NCI-H2029 (cell line): ENCODE results near the gene KRTAP25-1.

ENCODE experiments used
- DNase-seq: peaks from one replicate; lab custom pipeline; 2025; lab: John Stamatoyannopoulos, UW

The KRTAP25-1 gene, protein sequence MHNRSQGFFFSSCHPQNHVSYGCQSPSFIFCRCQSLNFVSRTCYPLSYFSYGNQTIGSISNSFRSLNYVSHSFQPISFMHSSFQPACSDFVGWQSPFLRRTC

GRCh38 chr21:30289215-30289614 lies at the start of gene KRTAP25-1:
Gene KRTAP25-1 (minus strand): TSS chr21:30289514. CDS start chr21:30289490, 24 bp downstream.
- no peak for DNase-seq

GRCh38 chr21:30338717-30339116 lies 49.4 kb upstream of the KRTAP25-1 start:
- DNase-seq, result no peak

DNA sequence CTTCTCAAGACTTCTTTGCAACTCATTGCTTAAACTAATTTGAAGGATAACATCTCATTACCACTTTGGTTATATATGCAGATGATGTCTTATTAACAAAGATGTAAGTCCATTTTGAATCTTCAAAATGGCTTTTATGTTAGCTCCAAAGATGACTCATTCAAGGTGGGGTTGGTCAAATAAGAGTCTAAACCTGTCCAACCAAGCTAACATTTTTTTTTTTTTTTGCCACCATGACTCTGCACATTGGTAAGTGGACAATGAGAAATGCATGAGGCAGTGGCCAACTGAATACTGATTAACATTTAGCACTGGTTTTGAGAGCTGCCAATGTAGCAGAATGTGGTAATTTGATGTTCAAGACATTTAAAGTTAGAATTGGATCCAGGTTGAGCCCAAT lies 48.5 kb upstream of the KRTAP25-1 start:
- no peak for DNase-seq

GRCh38 chr21:30337276-30337744 lies 48.0 kb upstream of the KRTAP25-1 start, which contains the start of gene KRTAP27-1:
Gene KRTAP27-1 (minus strand): TSS chr21:30337694. CDS start chr21:30337668, 26 bp downstream.
- no peak for DNase-seq

DNA sequence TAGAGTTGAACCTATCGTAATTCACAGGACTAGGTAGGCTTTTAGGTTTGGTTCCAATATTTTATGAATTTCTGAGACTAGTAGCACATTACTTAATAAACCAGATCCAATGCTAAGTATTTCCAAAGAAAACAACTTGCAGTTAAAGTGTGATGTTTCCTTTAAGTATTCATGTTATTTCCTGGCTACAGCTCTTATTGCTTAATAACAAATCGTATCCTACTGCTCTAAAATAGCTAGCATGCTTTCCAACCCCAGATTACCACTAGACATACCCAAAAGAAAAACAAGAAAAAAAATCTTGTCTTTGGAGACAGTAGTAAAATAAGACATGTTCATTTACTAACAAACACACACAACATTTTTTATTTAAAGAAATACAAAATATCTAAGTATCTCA lies 47.3 kb upstream of the KRTAP25-1 start:
- no peak for DNase-seq

DNA sequence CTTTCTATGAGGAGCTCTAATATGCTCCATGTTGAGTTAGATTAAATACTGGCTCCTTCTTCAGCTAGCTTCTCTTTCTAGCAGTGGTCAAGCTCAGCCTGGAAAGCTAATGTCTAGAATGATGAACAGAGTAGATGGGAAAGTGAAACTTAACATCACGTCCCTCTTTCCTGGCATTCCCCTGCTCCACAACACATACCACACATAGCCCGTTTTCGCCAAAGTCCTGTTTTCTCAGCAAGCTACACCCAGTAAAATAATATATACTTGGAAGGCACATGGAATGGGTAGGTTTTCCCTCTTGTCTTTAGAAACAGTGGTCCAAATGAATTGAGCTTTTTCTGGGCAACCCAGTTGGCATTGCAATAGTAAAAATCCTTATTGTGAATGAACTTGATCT lies 44.4 kb upstream of the KRTAP25-1 start:
- no peak for DNase-seq

DNA sequence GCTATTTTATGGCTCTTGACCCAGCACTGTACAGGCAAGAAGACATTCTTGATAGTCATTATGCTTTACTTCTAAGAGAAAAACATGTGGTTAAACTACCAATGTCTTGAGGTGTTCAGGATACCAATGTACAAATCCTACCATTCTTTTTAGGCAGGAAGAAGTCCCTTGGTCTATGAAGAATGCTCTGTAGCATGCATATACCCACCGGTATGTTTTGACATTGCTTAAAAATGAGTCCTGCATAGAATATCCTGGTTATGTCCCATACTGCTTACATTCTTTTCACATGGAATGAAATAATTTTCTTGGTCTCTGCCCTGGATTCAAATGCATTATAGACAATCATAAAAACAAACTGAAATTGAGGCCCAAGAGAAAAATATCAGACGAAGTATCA lies 43.4 kb upstream of the KRTAP25-1 start:
- DNase-seq, result no peak

- DNase-seq, result no peak
These were observed 40.0 kb upstream of the KRTAP25-1 start for GRCh38 chr21:30329203-30329875.

DNA sequence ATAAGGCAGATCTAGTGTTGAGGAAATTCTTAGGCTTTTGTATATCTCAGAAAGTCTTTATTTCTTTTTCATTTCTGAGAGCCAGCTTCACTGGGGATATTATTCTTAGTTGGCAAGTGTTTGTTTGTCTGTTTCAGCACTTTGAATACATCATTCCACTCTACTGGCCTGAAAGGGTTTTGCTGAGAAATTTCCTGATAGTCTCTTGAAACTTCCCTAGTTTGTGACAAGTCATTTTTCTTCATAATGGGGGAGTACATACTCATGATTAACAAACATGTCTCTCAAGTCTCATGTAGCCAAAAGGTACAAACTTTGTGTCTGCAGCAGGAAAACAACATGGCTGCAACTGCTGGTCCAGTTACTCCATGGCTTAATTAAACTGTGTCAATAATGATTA lies 37.1 kb upstream of the KRTAP25-1 start:
- DNase-seq, result no peak

DNA sequence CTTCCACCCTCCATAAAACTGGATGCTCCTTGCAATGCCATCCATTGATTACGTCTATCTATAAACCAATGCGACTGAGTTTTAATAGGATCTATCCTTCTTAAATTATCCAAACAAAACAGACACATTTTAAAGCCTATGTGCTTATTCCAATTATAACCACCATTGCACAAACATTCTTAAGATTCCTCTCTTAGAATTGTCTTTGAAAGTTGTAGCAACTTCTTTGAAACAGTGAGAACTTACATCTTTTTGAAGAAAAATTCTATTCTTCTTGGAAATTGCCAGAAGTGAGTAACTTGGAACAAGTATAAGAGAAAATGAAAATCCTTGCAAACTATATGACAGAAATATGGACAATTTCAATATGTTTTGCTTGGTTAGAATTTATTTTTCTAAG lies 30.9 kb upstream of the KRTAP25-1 start, which contains the start of gene KRTAP26-1:
KRTAP26-1 (minus strand) TSS at position 101 of the 400 bp plus-strand sequence. CDS start 280 bp downstream, outside the sequence.
- no peak for DNase-seq

DNA sequence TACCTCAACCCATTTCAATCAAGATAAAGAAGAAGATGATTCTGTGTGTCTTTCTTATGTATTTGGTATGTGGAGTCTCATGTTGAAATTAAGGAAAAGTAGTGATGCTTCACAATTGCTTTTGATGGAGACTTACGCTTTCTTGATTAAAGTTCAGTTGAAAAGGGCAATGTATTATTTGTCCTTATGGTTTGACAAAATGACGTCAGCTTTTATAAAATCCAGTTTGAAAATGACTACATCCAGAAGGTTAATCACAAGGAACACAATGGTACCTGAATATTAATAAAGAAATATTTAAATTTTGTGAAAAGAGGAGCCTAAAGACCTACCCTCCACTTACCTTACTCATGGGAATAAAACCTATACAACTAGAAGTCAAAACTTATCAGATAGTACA lies 26.4 kb upstream of the KRTAP25-1 start:
- DNase-seq, result no peak

DNA sequence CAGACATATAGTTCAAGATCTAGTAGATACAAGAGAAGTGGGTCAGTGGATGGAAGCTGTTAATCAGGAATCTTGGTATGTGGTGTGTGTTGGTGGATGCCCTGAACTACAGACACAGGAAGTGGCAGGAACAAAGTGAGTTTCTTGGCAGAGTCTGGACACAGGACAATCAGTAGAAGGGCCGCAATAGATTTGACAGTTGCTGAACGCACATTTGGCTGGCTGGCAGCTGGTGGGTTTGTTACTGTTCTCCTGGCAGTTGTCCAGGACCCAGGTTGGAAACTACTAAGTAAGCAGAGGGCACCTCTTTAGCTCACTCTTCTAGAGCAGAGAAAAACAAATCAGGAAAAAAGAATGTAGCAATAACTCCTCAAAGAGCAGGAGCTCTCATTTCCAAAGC lies 17.6 kb upstream of the KRTAP25-1 start:
- no peak for DNase-seq

- DNase-seq, result no peak
These were observed 15.8 kb upstream of the KRTAP25-1 start for GRCh38 chr21:30305136-30305535.

GRCh38 chr21:30282850-30283249 lies 6.5 kb downstream of the KRTAP25-1 start, which contains the start of gene KRTAP24-1:
Gene KRTAP24-1 (minus strand): TSS chr21:30282950. CDS start chr21:30282932, 18 bp downstream.
- DNase-seq, result no peak

GRCh38 chr21:30271611-30272010 lies 17.7 kb downstream of the KRTAP25-1 start:
- no peak for DNase-seq

- no peak for DNase-seq
These were observed 18.2 kb downstream of the KRTAP25-1 start for GRCh38 chr21:30271156-30271555.

DNA sequence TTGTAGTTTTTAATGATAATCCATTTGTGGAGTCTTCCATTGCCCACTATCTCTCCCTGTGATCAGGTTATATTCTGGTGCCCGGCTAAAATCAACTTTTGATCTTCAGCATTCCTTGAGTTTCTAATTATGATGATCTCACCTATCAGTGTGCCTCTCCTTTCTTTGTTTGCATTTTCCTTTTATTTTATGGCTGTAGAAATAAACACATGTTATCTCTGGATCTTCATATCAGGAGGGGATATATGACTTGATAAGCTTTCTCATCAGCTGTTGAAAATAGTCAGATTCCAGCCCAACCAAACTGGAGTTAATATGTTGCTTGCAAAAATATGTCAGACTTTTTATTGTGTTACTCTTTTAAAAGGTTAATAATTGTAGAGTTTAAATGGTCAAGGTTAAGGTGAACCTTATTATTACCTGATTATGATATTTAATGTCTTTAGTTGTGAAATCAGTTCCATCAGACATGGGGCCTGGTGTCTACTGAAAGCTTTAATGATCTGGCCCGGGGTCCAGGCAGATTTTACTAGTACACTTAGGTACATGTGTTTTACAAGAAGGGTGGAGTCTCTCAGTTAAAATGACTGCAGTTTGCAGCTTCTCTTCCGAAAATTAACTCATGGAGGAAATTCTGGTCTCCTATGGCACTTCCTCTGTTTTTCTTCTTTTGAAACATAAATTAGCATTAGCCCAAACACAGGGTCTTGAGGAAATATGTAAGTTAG lies 19.3 kb downstream of the KRTAP25-1 start:
- no peak for DNase-seq

DNA sequence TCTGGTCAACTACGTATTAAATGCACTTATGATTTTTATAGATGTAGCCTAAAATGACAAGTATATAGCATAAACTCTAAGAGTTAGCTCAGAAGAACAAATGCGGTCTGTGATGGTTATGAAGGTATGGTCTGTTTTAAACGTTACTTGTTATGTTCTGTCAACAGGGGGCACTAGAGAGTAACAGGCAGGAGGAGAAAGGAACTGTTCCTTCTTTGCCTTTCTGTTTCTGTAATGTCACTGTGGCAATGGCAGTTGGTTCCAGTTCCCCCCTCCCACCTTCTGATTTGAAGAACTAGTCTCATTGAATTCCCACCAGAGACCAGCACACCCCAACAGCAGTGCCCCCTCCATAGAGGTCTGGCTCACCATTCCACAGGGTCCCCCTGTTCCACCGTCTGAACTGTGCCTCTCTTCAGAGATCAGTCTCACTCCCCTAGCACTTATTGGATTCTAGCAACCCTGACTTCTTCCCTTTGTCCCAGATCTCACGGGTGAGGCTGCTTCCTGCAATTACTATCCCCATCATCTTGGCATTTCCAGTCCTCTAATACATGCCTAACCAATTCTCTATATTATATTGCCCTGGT lies 20.6 kb downstream of the KRTAP25-1 start:
- no peak for DNase-seq

- DNase-seq, result no peak
These were observed 31.5 kb downstream of the KRTAP25-1 start for GRCh38 chr21:30257773-30258172.

DNA sequence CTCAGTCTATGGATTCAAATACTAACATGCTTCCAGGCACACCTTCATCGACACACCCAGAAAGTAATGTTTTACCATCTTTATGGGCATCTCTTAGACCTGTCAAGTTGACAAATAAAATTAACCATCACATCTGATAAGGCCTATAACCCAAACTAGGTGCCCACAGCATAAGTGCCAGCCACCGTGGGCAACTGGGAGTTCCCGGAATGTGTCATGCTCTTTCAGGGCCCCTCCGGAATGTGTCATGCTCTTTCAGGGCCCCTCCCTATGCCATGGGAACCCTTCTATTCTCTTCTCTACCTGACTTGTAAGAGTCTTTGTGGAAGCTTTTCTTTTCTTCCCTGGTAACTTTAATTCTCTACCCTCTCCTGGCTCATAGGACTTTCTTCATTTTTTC lies 33.2 kb downstream of the KRTAP25-1 start:
- DNase-seq, result no peak

- DNase-seq, result no peak
These were observed 33.6 kb downstream of the KRTAP25-1 start for GRCh38 chr21:30255679-30256078.

GRCh38 chr21:30251781-30252180 lies 37.5 kb downstream of the KRTAP25-1 start:
- no peak for DNase-seq

DNA sequence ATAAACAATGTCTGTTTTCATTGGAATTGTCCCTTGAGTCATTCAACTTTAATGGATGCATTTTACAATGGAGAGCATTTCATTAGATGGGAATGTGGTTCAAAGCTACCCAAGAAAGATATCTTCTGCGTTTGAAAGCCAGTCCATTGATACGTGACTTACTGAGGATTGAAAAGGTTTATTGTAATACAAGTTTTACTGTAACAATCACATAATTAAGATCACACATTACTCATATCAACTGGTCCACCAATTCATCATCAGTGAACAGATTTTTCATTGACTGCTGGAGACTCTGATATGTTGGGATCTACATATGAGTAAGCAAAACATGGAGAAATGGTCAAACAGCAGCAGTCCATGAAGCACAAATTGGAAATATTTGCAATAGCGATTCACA lies 39.4 kb downstream of the KRTAP25-1 start:
- no peak for DNase-seq
